Prostate gland (tissue), 2 donors: ENCODE data around the gene OGA. TPM values are rescaled to one million over a fixed set of nuclear protein-coding genes. Genes with fewer than 3 reads are reported as not detected.

Experiments
- DNase-seq: peaks from one replicate; pipeline ENCODE4 v3.0.0-alpha.2; 2019; ENCODE audit warnings: low spot score
- H3K27ac ChIP-seq, 2 donors: fragments of 200-600 bp; sonication (generic); 2 replicates each; pipeline ENCODE4 v1.5.1; 2017 to 2019
- H3K27me3 ChIP-seq: fragments of 200-600 bp; sonication (generic); replicated peaks from 2 replicates; pipeline ENCODE4 v1.5.1; 2019; ENCODE audit not compliant: insufficient read depth
- H3K36me3 ChIP-seq, 2 donors: fragments of 200-600 bp; sonication (generic); 1 replicate in 1 of 2; 2 replicates in 1 of 2; pipeline versions ENCODE4 v1.5.1 to v1.8.1; 2017 to 2019
- H3K4me1 ChIP-seq: fragments of 200-600 bp; sonication (generic); replicated peaks from 2 replicates; pipeline ENCODE4 v1.5.1; 2019
- H3K4me3 ChIP-seq, 2 donors: fragments of 200-600 bp; sonication (generic); 2 replicates each; pipeline ENCODE4 v1.5.1; 2017 to 2019
- H3K9me3 ChIP-seq: fragments of 200-600 bp; sonication (generic); 2 replicates; pipeline ENCODE4 v1.5.1; 2017
- POLR2A ChIP-seq: fragments of 450-650 bp; IDR thresholded peaks from one replicate; pipeline ENCODE4 v1.6.1; 2016; ENCODE audit warnings: antibody characterized with exemption, mild to moderate bottlenecking
- POLR2AphosphoS5 ChIP-seq: sonication (generic); formaldehyde crosslinking; IDR thresholded peaks from one replicate; pipeline ENCODE4 v1.6.1; 2017; ENCODE audit warnings: antibody characterized with exemption
- WGBS: methylation state at CpG from one replicate; pipeline ENCODE4 v1.1.5; 2018; 5-methylcytosine and 5-hydroxymethylcytosine counted together
- intact Hi-C: fragments of 100-400 bp; cut with DNase I; formaldehyde crosslinking; loops from one replicate; pipeline ENCODE4 v1.14.2; 2022
- total RNA-seq, 2 donors: library from RNA; depleted of rRNA; stranded (reverse); fragments of >200 nt; gene quantifications; one replicate each; pipeline ENCODE4 v1.1.0, GENCODE V29; 2016
- TF ChIP-seq, protein P1 (sequence below), 4 experiments: fragments of 200-600 bp in 2 of 4; fragments of 450-650 bp in 2 of 4; sonication (generic) in 2 of 4; IDR thresholded peaks; 1 replicate in 3 of 4; 2 replicates in 1 of 4; pipeline ENCODE4 v1.5.1; 2016 to 2019; ENCODE audit warnings: antibody characterized with exemption in 4 of 4, mild to moderate bottlenecking in 2 of 4, moderate library complexity in 2 of 4

The OGA gene
- total RNA-seq, 2 donors from 2014 or later = 82.5 to 143 TPM

- Histone ChIP-seq H3K9me3 (no peaks in the 10 kb centered on the region), H3K4me3 (no peak overlapping the region), H3K27me3 (peaks cover 14% of the 10 kb centered on the region), H3K27ac (no peak overlapping the region), H3K4me1 (no peaks in the 10 kb centered on the region), H3K36me3 (no peaks in the 10 kb centered on the region)
- intact Hi-C loops = no loop called here
- WGBS = 89% methylated on average over 5 of the region's 5 CpGs
- TF ChIP-seq, protein P1, sequence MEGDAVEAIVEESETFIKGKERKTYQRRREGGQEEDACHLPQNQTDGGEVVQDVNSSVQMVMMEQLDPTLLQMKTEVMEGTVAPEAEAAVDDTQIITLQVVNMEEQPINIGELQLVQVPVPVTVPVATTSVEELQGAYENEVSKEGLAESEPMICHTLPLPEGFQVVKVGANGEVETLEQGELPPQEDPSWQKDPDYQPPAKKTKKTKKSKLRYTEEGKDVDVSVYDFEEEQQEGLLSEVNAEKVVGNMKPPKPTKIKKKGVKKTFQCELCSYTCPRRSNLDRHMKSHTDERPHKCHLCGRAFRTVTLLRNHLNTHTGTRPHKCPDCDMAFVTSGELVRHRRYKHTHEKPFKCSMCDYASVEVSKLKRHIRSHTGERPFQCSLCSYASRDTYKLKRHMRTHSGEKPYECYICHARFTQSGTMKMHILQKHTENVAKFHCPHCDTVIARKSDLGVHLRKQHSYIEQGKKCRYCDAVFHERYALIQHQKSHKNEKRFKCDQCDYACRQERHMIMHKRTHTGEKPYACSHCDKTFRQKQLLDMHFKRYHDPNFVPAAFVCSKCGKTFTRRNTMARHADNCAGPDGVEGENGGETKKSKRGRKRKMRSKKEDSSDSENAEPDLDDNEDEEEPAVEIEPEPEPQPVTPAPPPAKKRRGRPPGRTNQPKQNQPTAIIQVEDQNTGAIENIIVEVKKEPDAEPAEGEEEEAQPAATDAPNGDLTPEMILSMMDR (IDR thresholded peaks at IDR 0.05) = no peak
- TF ChIP-seq POLR2A = no peak
- no peak for TF ChIP-seq POLR2AphosphoS5
- DNase-seq = no peak
Observed at GRCh38 chr10:101769541-101770180, 48.6 kb downstream of the OGA start.

DNA sequence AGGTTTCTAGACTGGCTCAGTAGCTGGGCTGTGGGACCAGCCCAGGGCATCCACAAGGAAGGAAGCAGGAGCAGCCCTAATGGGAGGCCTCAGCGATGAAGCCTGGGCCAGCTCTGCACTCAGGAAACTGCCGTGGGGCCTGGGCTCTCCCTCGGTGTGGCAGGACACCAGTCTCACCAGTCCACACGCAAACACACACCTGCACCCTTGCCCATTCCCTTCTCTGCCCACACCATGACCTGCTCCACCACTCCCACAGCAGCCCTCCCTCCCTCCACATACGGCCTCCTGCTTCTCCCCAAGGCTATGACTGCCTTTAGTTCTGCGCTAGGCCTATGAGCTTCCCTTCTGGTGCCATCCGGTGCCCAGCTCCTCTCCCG is 49.5 kb downstream of the OGA start:
- no peak for DNase-seq
- Histone ChIP-seq H3K27me3 (peaks cover 14% of the 10 kb centered on the region), H3K9me3 (no peaks in the 10 kb centered on the region), H3K4me1 (no peaks in the 10 kb centered on the region), H3K36me3 (no peaks in the 10 kb centered on the region), H3K27ac (no peak overlapping the region), H3K4me3 (no peak overlapping the region)
- TF ChIP-seq, protein P1 (IDR thresholded peaks at IDR 0.05) = no peak
- TF ChIP-seq POLR2AphosphoS5 (no peak), POLR2A (no peak)
- 86% methylated on average over 8 of the region's 8 CpGs for WGBS
- intact Hi-C loops = no loop called here

DNA sequence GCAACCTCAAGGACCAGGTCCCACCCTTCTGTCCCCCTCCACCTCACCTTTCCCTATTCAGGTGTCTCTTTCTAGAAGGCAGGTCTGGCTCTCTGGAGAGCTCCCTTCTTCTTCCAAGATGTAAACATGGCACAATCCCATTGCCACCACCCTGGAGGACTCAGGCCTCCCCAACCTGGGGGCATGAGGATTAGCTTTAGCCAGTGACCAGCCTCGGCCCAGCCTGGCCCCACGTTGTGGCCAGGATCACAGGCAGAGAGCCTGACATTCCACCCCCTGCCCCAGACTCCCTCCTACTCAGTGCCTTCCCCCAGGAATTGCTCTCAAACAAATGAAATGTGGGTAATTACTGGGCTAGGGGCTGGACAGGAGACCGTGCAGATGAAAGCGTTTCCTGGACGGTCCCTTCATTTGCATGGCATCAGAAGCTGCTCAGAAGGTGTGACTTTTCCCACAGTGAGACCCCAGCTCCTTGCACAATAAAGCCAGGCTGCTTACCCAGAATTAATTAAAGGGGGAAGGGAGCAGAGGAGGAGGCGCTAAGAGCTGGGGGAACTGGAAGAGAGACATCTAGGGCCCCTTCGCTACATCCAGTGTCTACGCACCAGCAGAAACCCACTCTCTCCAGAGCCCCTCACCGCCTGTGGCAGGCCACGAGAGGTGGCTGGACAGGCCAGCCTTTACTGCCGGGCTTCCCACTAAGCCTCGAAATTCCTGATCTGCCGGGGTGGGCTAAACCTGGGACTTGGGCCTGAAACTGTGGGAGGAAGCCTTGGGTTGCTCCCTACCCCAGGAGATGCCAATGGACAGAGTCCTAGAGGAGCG is 50.1 kb downstream of the OGA start:
- no peak overlapping the region for H3K27ac ChIP-seq
- H3K36me3 ChIP-seq = no peaks in the 10 kb centered on the region
- H3K9me3 ChIP-seq = no peaks in the 10 kb centered on the region
- intact Hi-C loops = no loop called here
- no peak for DNase-seq
- WGBS = 65% methylated on average over 10 of the region's 14 CpGs
- H3K4me1 ChIP-seq = no peaks in the 10 kb centered on the region
- peaks cover 14% of the 10 kb centered on the region for H3K27me3 ChIP-seq
- TF ChIP-seq POLR2A (no peak), POLR2AphosphoS5 (no peak)
- TF ChIP-seq, protein P1 (IDR thresholded peaks at IDR 0.05) = no peak
- no peak overlapping the region for H3K4me3 ChIP-seq

DNA sequence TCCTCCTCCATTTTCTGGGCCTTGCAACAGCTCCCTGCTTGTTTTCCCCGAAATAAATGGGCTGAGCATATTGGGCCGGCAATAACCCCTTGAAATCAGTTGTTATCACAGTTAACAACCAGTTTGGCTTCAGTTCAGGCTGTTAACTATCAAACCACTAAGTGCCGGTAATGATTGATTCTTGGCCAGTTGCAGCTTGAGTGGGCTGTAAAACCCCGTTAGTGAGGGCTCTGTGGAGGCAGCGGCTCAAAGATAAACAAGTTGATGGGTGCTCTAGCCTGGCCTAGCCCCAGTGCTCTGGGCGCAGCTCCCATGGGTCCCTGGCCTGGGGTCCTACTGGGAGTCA is 50.7 kb downstream of the OGA start:
- no peak for DNase-seq
- H3K36me3 ChIP-seq = no peaks in the 10 kb centered on the region
- peaks cover 10% of the 10 kb centered on the region for H3K27me3 ChIP-seq
- TF ChIP-seq POLR2AphosphoS5 (no peak), POLR2A (no peak)
- TF ChIP-seq, protein P1 (IDR thresholded peaks at IDR 0.05) = no peak
- H3K4me1 ChIP-seq = no peaks in the 10 kb centered on the region
- intact Hi-C loops = no loop called here
- no peaks in the 10 kb centered on the region for H3K9me3 ChIP-seq
- 26% methylated on average over 6 of the region's 6 CpGs for WGBS
- H3K4me3 ChIP-seq = no peak overlapping the region
- H3K27ac ChIP-seq = no peak overlapping the region
